ENCODE results near the gene CTDP1.

CTDP1 gene

GRCh38 chr18:79643054-79643984, 36.3 kb upstream of the CTDP1 start:
- DNase-seq (ENCODE audit: low read depth) = no peak

- DNase-seq (ENCODE audit: low read depth) = peak; percentile 54
Observed at GRCh38 chr18:79644006-79644665, 35.5 kb upstream of the CTDP1 start.

GRCh38 chr18:79644666-79645057, 34.9 kb upstream of the CTDP1 start:
- DNase-seq (ENCODE audit: low read depth) = no peak

DNA sequence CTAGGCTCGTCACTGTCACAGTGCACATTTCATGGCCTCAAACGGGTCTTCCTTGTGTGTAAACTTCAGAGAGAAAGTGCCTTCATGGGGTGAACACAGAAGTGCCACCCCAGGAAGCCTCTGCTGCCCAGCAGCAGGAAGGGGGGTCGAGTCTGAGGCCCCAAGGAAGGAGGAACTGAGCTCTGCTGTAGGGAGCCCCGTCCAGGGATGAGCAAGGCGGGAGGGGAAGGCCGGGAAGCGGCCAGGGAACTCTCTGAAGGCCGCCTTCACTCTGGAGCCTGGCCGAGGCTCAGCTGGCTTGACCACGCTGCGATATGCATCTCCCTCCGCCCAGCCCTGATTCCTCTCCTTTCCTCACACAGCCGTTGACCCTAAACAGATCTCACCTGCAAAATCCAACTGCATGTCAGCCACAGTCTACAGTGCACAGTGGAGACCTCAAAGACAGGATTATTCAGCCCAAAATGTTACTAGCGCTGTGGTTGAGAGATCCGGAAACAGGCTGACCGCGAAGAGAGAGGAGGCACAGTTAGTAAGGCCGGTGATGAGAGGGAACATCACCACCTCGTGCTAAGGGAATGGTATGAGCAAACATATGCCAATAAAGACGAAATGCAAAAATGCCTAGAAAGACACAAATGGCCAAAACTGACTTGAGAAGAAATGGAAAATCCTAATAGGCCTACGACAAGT, 34.2 kb upstream of the CTDP1 start:
- DNase-seq (ENCODE audit: low read depth) = no peak

DNA sequence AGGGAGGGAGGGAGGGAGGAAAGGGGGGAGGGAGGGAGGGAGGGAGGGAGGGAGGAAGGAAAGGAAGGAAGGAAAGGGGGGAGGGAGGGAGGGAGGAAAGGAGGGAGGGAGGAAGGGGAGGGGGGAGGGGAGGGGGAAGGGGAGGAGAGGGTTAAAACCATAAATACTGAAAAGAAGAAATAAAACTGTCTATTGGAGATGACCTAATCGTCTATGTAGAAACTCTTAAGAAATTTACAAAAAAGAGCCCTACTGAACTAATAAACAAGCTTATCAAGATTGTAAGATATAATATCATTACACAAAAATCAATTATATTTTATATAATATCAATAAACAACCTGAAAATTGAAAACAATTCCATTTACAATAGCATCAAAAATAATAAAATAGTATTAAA, 32.3 kb upstream of the CTDP1 start:
- no peak for DNase-seq (ENCODE audit: low read depth)

DNA sequence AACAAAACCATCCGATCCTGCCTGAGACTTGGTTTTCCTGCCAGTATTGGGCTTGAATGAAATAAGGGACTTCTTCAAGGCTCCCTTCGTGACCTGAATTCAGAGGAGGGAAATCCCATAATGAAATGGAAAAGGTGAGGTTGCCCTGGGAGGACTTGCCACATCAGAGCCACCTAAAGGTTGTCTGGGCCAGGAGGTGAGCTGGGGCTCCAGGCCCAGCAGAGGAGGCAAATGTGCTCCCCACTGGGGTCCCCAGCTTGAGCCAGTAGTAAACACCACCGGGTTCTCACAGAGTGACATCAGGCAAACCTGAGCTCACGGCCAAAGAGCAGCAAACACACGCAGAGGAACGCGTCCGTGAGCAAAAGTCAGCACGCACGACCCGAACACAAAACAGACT, 28.6 kb upstream of the CTDP1 start:
- no peak for DNase-seq (ENCODE audit: low read depth)

DNA sequence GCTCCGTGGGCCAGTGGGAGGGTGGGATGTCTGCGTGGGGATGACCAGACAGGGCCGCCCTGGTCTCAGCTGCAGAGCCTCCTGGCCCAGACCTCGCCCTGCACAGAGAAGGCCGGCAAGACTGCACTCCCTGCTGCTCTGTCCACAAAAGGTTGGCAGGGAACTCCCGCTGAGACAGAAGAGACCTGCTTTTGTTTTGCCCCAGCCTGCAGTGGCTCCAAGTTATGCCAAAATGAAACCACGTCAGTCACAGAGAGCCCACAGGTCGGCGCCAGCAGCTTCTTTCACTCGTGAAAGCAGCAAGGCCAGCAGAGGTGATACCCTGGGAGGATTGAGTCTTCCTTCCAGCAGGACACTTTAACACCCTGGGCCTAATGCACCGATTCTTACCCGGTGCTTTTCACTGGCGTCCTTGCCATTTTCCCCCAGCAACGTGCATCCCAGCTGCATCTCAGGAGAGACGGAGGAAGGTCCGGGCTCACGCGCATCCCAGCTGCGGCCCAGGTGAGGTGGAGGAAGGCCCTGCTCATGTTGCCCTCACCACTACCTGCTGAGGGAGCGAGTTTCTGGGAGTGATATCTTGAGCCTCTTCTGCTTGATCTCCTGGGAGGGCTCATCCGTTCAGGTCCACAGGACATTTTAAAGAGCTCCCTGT, 22.1 kb upstream of the CTDP1 start:
- no peak for DNase-seq (ENCODE audit: low read depth)

GRCh38 chr18:79658366-79658765, 21.2 kb upstream of the CTDP1 start:
- DNase-seq (ENCODE audit: low read depth) = no peak

- no peak for DNase-seq (ENCODE audit: low read depth)
Observed at GRCh38 chr18:79659733-79660132, 19.9 kb upstream of the CTDP1 start.

GRCh38 chr18:79662034-79662433, 17.6 kb upstream of the CTDP1 start:
- no peak for DNase-seq (ENCODE audit: low read depth)

GRCh38 chr18:79662439-79662838, 17.2 kb upstream of the CTDP1 start:
- DNase-seq (ENCODE audit: low read depth) = no peak

GRCh38 chr18:79664525-79665125, 15.0 kb upstream of the CTDP1 start:
- DNase-seq (ENCODE audit: low read depth) = no peak

GRCh38 chr18:79668203-79668602, 11.4 kb upstream of the CTDP1 start:
- DNase-seq (ENCODE audit: low read depth) = no peak

DNA sequence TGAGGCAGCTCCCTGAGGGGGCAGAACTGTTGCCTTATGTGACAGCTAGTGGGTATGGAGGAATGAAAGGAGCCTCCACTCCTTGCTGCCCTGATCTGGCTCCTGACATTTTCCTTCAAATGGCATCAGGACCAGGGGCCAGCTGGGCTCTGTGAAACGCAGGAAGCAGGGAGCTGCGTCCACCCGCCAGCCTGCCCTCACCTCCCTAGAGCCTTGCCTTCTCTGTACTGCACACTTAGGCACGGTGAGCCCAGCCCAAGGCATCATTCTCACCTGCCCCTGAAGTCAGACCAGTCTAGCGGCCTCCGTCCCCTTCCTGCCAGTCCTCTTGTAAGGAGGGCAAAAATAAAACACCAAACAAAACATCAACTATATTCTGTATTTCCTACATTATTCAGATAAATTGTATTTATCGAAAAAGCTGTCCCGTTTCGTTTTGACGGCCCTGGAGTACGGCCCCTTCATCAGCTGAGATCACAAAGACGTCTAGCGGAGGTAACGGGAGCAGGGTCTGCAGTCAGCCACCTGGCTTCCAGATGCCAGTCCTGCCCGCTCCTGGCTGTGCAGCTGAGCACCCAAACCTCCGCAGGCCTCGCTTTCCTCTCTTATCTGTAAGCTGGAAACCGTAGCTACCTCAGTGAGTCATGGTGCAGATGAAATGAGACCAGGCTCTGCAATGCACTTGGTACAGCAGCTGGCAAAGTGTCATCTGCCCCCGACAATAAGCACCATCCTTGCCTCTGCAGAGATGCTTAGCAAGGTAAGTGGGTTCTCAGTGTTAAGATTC, 6.9 kb upstream of the CTDP1 start:
- DNase-seq (ENCODE audit: low read depth) = no peak

DNA sequence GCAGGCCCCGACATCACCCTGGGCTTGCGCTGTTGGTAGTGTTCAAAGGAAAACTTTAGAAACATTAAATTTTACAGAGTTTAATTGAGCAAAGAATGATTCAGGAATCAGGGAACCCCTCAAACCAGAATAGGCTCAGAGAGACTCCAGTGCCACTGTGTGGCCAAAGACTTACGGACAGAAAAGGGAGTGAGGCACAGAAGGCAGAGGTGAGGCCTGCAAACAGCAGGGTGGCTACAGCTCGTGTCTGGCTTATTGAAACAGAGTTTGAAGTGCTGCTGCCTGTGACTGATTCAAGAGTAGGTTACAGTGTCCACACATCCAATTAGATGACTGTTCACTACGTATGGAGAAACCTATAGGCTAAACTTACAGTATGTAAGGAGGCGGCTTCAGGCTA, 2.4 kb upstream of the CTDP1 start:
- no peak for DNase-seq (ENCODE audit: low read depth)

- DNase-seq (ENCODE audit: low read depth) = no peak
Observed at GRCh38 chr18:79677840-79678239, 1.8 kb upstream of the CTDP1 start.

GRCh38 chr18:79678665-79679551, 695 bp upstream of the CTDP1 start:
- peak; percentile 98 for DNase-seq (ENCODE audit: low read depth)

DNA sequence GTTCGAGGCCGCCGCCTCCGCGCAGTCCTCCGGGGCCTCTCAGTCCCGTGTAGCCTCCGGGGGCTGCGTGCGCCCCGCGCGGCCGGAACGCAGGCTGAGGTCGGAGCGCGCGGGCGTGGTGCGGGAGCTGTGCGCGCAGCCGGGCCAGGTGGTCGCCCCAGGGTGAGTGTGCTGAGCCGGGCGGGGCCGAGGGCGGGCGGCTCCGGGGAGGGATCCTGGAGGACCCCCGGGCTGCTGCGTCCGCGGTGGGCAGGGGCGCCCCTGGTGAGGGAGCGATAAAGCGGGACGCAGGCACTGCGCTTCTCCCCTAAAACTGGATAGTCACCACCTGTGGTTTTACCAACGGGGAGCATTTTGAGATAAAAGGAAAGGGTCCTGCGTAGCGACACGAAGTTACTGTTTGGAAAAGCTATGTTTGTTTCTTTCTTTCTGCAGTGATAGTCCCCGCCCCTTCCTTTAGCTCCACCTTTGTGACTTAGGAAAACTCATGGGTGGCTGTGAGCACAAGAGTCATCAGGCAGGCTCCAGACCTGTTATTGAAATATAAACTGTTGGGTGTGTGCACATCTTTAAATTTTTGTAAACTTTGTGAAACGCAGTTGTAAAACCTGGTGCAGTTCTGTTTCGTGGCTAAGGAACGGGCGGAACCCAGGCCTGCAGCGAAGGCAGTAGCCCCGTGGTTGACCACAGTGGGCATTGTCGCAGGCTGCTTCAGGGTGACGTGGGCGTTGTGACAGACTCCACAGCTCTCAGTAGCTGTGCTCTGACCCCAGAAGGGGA, 687 bp downstream of the CTDP1 start:
- DNase-seq (ENCODE audit: low read depth) = peak; percentile 29

- no peak for DNase-seq (ENCODE audit: low read depth)
Observed at GRCh38 chr18:79680891-79681339, 1.3 kb downstream of the CTDP1 start.

Measured in T follicular helper cell (primary cell).